ENCODE data around the gene LURAP1L. TPM values are rescaled to one million over a fixed set of nuclear protein-coding genes. Genes with fewer than 3 reads are reported as not detected.

The LURAP1L gene
- total RNA-seq, 4 donors from 2014 or later, result 9.1 to 19.8 (median 15.1) TPM

- intact Hi-C loops (cut with DNase I; ENCODE audit: low total_unique reads), result no loop called here
- WGBS, 2 donors, result 37 to 54% methylated on average over 3 of the region's 3 CpGs
Measured at GRCh38 chr9:12771891-12772290, 2.9 kb upstream of the LURAP1L start.

GRCh38 chr9:12773562-12773961, 1.3 kb upstream of the LURAP1L start:
- intact Hi-C loops (cut with DNase I; ENCODE audit: low total_unique reads), result no loop called here
- TF ChIP-seq CTCF (IDR thresholded peaks at IDR 0.05), result no peak
- no peak for DNase-seq (ENCODE audit: low spot score in 2 of 2)
- H3K4me3 ChIP-seq (ENCODE audit: low read depth, poor library complexity, severe bottlenecking), result no peak overlapping the region
- 79 to 80% methylated on average over 2 of the region's 2 CpGs for WGBS, 2 donors

More at GRCh38 chr9:12771891-12772290, 2.9 kb upstream of the LURAP1L start:
- no peak for TF ChIP-seq CTCF (IDR thresholded peaks at IDR 0.05)
- TF ChIP-seq POLR2A (IDR thresholded peaks at IDR 0.05), result no peak
- DNase-seq (ENCODE audit: low spot score in 2 of 2), result no peak
- no peak overlapping the region for H3K4me3 ChIP-seq (ENCODE audit: low read depth, poor library complexity, severe bottlenecking)

GRCh38 chr9:12775679-12776512, 1.1 kb downstream of the LURAP1L start:
- DNase-seq (ENCODE audit: low spot score in 2 of 2), result peak; percentile 30 to 91
- TF ChIP-seq POLR2A (IDR thresholded peaks at IDR 0.05) (no peak), CTCF (IDR thresholded peaks at IDR 0.05) (no peak)
- intact Hi-C loops (cut with DNase I; ENCODE audit: low total_unique reads), result no loop called here
- WGBS, 2 donors, result 0 to 1% methylated on average over 36 to 42 of the region's 50 CpGs
- peak overlapping the region; percentile 76 for H3K4me3 ChIP-seq (ENCODE audit: low read depth, poor library complexity, severe bottlenecking)

GRCh38 chr9:12776513-12777055, 1.8 kb downstream of the LURAP1L start:
- 2% methylated on average over 8 of the region's 8 CpGs for WGBS, 2 donors
- intact Hi-C loops (cut with DNase I; ENCODE audit: low total_unique reads), result no loop called here
- peak overlapping the region; percentile 76 for H3K4me3 ChIP-seq (ENCODE audit: low read depth, poor library complexity, severe bottlenecking)
- TF ChIP-seq CTCF (IDR thresholded peaks at IDR 0.05) (no peak), POLR2A (IDR thresholded peaks at IDR 0.05) (no peak)
- DNase-seq (ENCODE audit: low spot score in 2 of 2), result peak; percentile 85 to 96

GRCh38 chr9:12777121-12778022, 2.6 kb downstream of the LURAP1L start:
- 25 to 29% methylated on average over 7 of the region's 7 CpGs for WGBS, 2 donors
- H3K4me3 ChIP-seq (ENCODE audit: low read depth, poor library complexity, severe bottlenecking), result peak overlapping the region; percentile 3
- no peak for DNase-seq (ENCODE audit: low spot score in 2 of 2)
- TF ChIP-seq POLR2A (IDR thresholded peaks at IDR 0.05) (no peak), CTCF (IDR thresholded peaks at IDR 0.05) (no peak)
- intact Hi-C loops (cut with DNase I; ENCODE audit: low total_unique reads), result no loop called here

Data from lower leg skin (tissue), 4 donors.